Loucy (cell line): ENCODE data around the gene KHDC1.

Experiments used
- H2AFZ ChIP-seq: fragments of 200-600 bp; sonication (generic); 2 replicates; pipeline ENCODE4 v1.6.0; 2016; ENCODE audit warnings: antibody characterized with exemption, mild to moderate bottlenecking, low read length, moderate library complexity
- H3F3A ChIP-seq: fragments of 200-600 bp; 2 replicates; pipeline ENCODE4 v1.6.0; 2016; ENCODE audit warnings: antibody characterized with exemption, low read depth, mild to moderate bottlenecking
- H3K27me3 ChIP-seq: fragments of 200-600 bp; sonication (generic); 2 replicates; pipeline ENCODE4 v1.6.1; 2014; ENCODE audit warnings: low read length, mild to moderate bottlenecking; ENCODE audit not compliant: insufficient read depth, poor library complexity, severe bottlenecking
- H3K36me3 ChIP-seq: fragments of 200-600 bp; sonication (generic); 2 replicates; pipeline ENCODE4 v1.6.1; 2016; ENCODE audit warnings: low read length; ENCODE audit not compliant: insufficient read depth
- H3K4me1 ChIP-seq: fragments of 200-600 bp; sonication (generic); 2 replicates; pipeline ENCODE4 v1.5.1; 2014; ENCODE audit warnings: low read length, mild to moderate bottlenecking; ENCODE audit not compliant: insufficient read depth, poor library complexity, severe bottlenecking
- H3K4me2 ChIP-seq: fragments of 200-600 bp; sonication (generic); 2 replicates; pipeline ENCODE4 v1.6.0; 2014; ENCODE audit warnings: antibody characterized with exemption, low read length, low read depth, mild to moderate bottlenecking; ENCODE audit not compliant: poor library complexity, severe bottlenecking
- H3K4me3 ChIP-seq: fragments of 200-600 bp; sonication (generic); 2 replicates; pipeline ENCODE4 v1.5.1; 2014; ENCODE audit warnings: low read length, mild to moderate bottlenecking, mixed read lengths; ENCODE audit not compliant: poor library complexity, severe bottlenecking
- H3K79me2 ChIP-seq: fragments of 200-600 bp; sonication (generic); 2 replicates; pipeline ENCODE4 v1.6.1; 2014; ENCODE audit warnings: low read length; ENCODE audit not compliant: insufficient read depth
- H3K9ac ChIP-seq: fragments of 200-600 bp; sonication (generic); 2 replicates; pipeline ENCODE4 v1.6.0; 2014; ENCODE audit warnings: mild to moderate bottlenecking, low read depth, low read length, moderate library complexity; ENCODE audit not compliant: poor library complexity, severe bottlenecking
- H3K9me2 ChIP-seq: fragments of 200-600 bp; sonication (generic); replicated peaks from 2 replicates; pipeline ENCODE4 v1.6.1; 2016; ENCODE audit warnings: low read depth, low read length, mixed read lengths
- H3K9me3 ChIP-seq: fragments of 200-600 bp; sonication (generic); 2 replicates; pipeline ENCODE4 v1.6.1; 2014; ENCODE audit warnings: mild to moderate bottlenecking, antibody characterized with exemption, low read length, low read depth; ENCODE audit not compliant: insufficient read depth
- H4K20me1 ChIP-seq: fragments of 200-600 bp; sonication (generic); 2 replicates; pipeline ENCODE4 v1.6.0; 2014; ENCODE audit warnings: antibody characterized with exemption, low read length, mild to moderate bottlenecking; ENCODE audit not compliant: insufficient read depth, poor library complexity, severe bottlenecking
- CTCF ChIP-seq: fragments of 200-600 bp; sonication (generic); conservative IDR thresholded peaks from 2 replicates; pipeline ENCODE4 v1.5.1; 2014; ENCODE audit warnings: mild to moderate bottlenecking, antibody characterized with exemption, low read length
- EZH2phosphoT487 ChIP-seq: fragments of 200-600 bp; IDR thresholded peaks from 2 replicates; pipeline ENCODE4 v1.6.1; 2018; ENCODE audit warnings: antibody characterized with exemption, mild to moderate bottlenecking, moderate library complexity, borderline replicate concordance

The KHDC1 gene

DNA sequence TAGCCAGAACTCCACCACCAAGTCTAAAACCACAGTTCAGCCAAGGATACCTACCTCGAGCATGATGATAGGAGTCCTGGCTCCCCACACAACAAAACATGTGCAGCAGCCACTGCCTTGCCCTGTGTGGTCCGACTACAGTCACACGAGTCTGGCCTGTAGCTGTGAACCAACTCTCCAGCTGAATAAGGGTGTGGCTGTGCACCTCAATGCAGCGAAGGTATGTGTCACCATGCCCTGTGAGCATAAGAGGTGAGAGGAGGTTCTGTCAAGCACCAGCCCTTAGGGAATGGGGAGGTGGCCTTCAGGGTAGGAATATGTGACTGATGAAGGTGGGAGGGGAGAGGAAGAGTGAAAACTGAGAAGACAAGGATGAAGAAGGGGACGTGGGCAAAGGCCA, 21.0 kb downstream of the KHDC1 start:
- H3K9me3 ChIP-seq, result no peaks in the 10 kb centered on the region
- no peaks in the 10 kb centered on the region for H3F3A ChIP-seq
- no peak overlapping the region for H3K4me2 ChIP-seq
- no peak overlapping the region for H2AFZ ChIP-seq
- H3K9ac ChIP-seq, result no peak overlapping the region
- no peak overlapping the region for H3K4me3 ChIP-seq
- no peaks in the 10 kb centered on the region for H3K36me3 ChIP-seq
- no peak for TF ChIP-seq CTCF
- TF ChIP-seq EZH2phosphoT487, result no peak
- no peaks in the 10 kb centered on the region for H3K4me1 ChIP-seq
- no peaks in the 10 kb centered on the region for H3K27me3 ChIP-seq
- H3K9me2 ChIP-seq, result no peaks in the 10 kb centered on the region
- no peaks in the 10 kb centered on the region for H4K20me1 ChIP-seq
- H3K79me2 ChIP-seq, result no peaks in the 10 kb centered on the region

- Histone ChIP-seq H3K27me3 (no peaks in the 10 kb centered on the region), H3K9me2 (no peaks in the 10 kb centered on the region), H2AFZ (no peak overlapping the region), H4K20me1 (no peaks in the 10 kb centered on the region), H3K9me3 (no peaks in the 10 kb centered on the region), H3K4me2 (no peak overlapping the region), H3K4me3 (no peak overlapping the region), H3K79me2 (no peaks in the 10 kb centered on the region), H3K4me1 (no peaks in the 10 kb centered on the region), H3K9ac (no peak overlapping the region), H3K36me3 (no peaks in the 10 kb centered on the region), H3F3A (no peaks in the 10 kb centered on the region)
- TF ChIP-seq EZH2phosphoT487 (no peak), CTCF (no peak)
Measured at GRCh38 chr6:73240730-73241129, 22.3 kb downstream of the KHDC1 start.

DNA sequence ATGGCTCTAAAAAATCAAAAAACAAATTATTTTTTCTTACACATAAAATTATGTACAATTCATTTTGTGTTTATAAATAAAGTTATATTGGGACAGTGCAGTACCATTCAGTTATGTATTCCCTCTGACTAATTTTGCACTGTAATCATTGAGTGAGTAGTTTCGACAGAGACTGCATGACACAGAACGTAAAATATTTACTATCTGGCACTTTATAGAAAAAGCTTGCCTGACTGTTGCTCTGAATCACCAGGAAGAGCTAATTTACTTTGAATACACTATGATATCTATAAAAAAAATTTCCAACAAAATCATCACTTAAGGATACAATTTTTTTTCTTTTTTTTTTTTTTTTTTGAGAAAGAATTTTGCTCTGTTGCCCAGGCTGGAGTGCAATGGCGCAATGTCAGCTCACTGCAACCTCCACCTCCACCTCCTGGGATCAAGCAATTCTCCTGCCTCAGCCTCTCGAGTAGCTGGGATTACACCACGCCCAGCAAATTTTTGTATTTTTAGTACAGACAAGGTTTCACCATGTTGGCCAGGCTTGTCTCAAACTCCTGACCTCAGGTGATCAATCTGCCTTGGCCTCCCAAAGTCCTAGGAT, 26.7 kb downstream of the KHDC1 start:
- Histone ChIP-seq H3K79me2 (no peaks in the 10 kb centered on the region), H3K9me3 (no peaks in the 10 kb centered on the region), H3K9me2 (no peaks in the 10 kb centered on the region), H3K4me1 (no peaks in the 10 kb centered on the region), H3K27me3 (no peaks in the 10 kb centered on the region), H3K4me2 (no peak overlapping the region), H3K4me3 (no peak overlapping the region), H4K20me1 (no peaks in the 10 kb centered on the region), H3K36me3 (no peaks in the 10 kb centered on the region), H3K9ac (no peak overlapping the region), H3F3A (no peaks in the 10 kb centered on the region), H2AFZ (no peak overlapping the region)
- no peak for TF ChIP-seq EZH2phosphoT487
- TF ChIP-seq CTCF, result no peak
